ENCODE measurements around the gene GTPBP10. TPM values are rescaled to one million over a fixed set of nuclear protein-coding genes. Genes with fewer than 3 reads are reported as not detected.

Gene GTPBP10
- polyA plus RNA-seq, 1 donor (not counting 4 experiments of a cell fraction or from before 2014, with no cell fraction given): 26.6 TPM

DNA sequence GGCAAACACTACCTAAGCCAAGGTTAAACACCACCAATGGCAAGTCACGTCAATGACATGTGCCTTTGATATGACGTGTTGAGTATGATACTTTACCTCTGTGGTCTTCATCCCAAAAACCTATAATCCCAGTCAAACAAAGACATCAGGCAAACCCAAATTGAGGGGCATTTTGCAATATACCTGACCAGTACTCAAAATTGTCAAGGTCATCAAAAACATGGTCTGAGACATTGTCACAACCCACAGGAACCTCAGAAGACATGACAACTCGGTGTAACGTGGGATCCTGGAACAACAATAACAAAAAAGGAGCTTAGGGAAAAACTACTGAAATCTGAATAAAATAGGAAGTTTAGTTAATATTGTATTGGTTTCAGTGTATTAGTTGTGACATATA, 32.6 kb upstream of the GTPBP10 start:
- no peak overlapping the region for H3K4me3 ChIP-seq (ENCODE audit: control insufficient read depth in 2 of 3, extremely low read depth in 1 of 3, insufficient read depth in 2 of 3, low read depth in 1 of 3, low read length in 3 of 3)
- H3K4me2 ChIP-seq (ENCODE audit: control insufficient read depth, extremely low read depth, insufficient read depth, low read depth, low read length): no peak overlapping the region
- no peaks in the 10 kb centered on the region for H3K9me1 ChIP-seq (ENCODE audit: control insufficient read depth, extremely low read depth, insufficient read depth, low read length)
- dilution Hi-C loops (cut with MboI; ENCODE audit: extremely low pct_ligation_motif_present, low sequenced_read_pairs): no loop called here
- H3K9me3 ChIP-seq (ENCODE audit: control insufficient read depth, low read depth, low read length): no peaks in the 10 kb centered on the region
- DNase-seq (ENCODE audit: low read depth, low spot score) (no peak), FAIRE-seq (no peak)
- H2AFZ ChIP-seq (ENCODE audit: control insufficient read depth, low read length): no peak overlapping the region
- TF ChIP-seq CTCF (optimal IDR thresholded peaks at IDR 0.05 in 1 of 3, IDR thresholded peaks at IDR 0.05 in 1 of 3, conservative IDR thresholded peaks at IDR 0.05 in 1 of 3; ENCODE audit: extremely low read depth in 1 of 3, insufficient read depth in 2 of 3, low read length in 3 of 3) (no peak), EZH2 (IDR thresholded peaks at IDR 0.05; ENCODE audit: low read length) (no peak)
- no peaks in the 10 kb centered on the region for H3K27me3 ChIP-seq (ENCODE audit: control insufficient read depth, extremely low read depth, insufficient read depth, low read length)
- H3K79me2 ChIP-seq (ENCODE audit: control insufficient read depth, insufficient read depth, low read length): no peaks in the 10 kb centered on the region
- no peaks in the 10 kb centered on the region for H3K4me1 ChIP-seq (ENCODE audit: control insufficient read depth, extremely low read depth, insufficient read depth, low read length)
- H3K36me3 ChIP-seq (ENCODE audit: control insufficient read depth in 2 of 2, extremely low read depth in 1 of 2, insufficient read depth in 2 of 2, low read length in 2 of 2): no peaks in the 10 kb centered on the region
- H3K9ac ChIP-seq (ENCODE audit: control insufficient read depth, extremely low read depth, insufficient read depth, low read length): no peak overlapping the region
- H4K20me1 ChIP-seq (ENCODE audit: control insufficient read depth, extremely low read depth, insufficient read depth, low read length): no peaks in the 10 kb centered on the region
- no peak overlapping the region for H3K27ac ChIP-seq (ENCODE audit: control insufficient read depth, insufficient read depth, low read length)

DNA sequence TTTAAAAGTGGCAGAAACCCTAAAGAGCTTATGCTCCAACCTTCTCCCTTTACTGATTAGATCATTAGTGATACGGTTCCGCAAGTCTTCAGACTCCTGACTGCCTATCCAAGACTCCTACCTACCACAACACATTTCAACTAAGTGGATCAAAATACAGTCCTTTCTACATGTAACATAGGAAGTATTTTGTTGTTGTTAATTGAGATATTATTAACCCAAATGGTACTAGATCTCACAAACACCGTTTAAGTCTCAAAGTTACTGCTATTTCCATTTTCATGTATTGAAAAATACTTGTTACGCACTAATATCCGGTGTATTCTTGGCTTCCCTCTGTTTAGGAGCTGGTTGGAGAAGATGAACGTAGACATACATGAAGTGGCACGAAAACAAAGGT, 26.5 kb upstream of the GTPBP10 start:
- no peaks in the 10 kb centered on the region for H3K36me3 ChIP-seq (ENCODE audit: control insufficient read depth in 2 of 2, extremely low read depth in 1 of 2, insufficient read depth in 2 of 2, low read length in 2 of 2)
- no peaks in the 10 kb centered on the region for H3K9me1 ChIP-seq (ENCODE audit: control insufficient read depth, extremely low read depth, insufficient read depth, low read length)
- no peak overlapping the region for H3K9ac ChIP-seq (ENCODE audit: control insufficient read depth, extremely low read depth, insufficient read depth, low read length)
- no peak overlapping the region for H3K4me3 ChIP-seq (ENCODE audit: control insufficient read depth in 2 of 3, extremely low read depth in 1 of 3, insufficient read depth in 2 of 3, low read depth in 1 of 3, low read length in 3 of 3)
- H3K27me3 ChIP-seq (ENCODE audit: control insufficient read depth, extremely low read depth, insufficient read depth, low read length): peaks cover 36% of the 10 kb centered on the region
- H4K20me1 ChIP-seq (ENCODE audit: control insufficient read depth, extremely low read depth, insufficient read depth, low read length): no peaks in the 10 kb centered on the region
- H3K9me3 ChIP-seq (ENCODE audit: control insufficient read depth, low read depth, low read length): no peaks in the 10 kb centered on the region
- no peak for FAIRE-seq
- peaks cover 3% of the 10 kb centered on the region for H3K4me1 ChIP-seq (ENCODE audit: control insufficient read depth, extremely low read depth, insufficient read depth, low read length)
- dilution Hi-C loops (cut with MboI; ENCODE audit: extremely low pct_ligation_motif_present, low sequenced_read_pairs): no loop called here
- H3K79me2 ChIP-seq (ENCODE audit: control insufficient read depth, insufficient read depth, low read length): no peaks in the 10 kb centered on the region
- no peak overlapping the region for H3K4me2 ChIP-seq (ENCODE audit: control insufficient read depth, extremely low read depth, insufficient read depth, low read depth, low read length)
- no peak overlapping the region for H2AFZ ChIP-seq (ENCODE audit: control insufficient read depth, low read length)
- no peak overlapping the region for H3K27ac ChIP-seq (ENCODE audit: control insufficient read depth, insufficient read depth, low read length)
- TF ChIP-seq CTCF (optimal IDR thresholded peaks at IDR 0.05 in 1 of 3, IDR thresholded peaks at IDR 0.05 in 1 of 3, conservative IDR thresholded peaks at IDR 0.05 in 1 of 3; ENCODE audit: extremely low read depth in 1 of 3, insufficient read depth in 2 of 3, low read length in 3 of 3): no peak
- TF ChIP-seq EZH2 (IDR thresholded peaks at IDR 0.05; ENCODE audit: low read length): no peak
- no peak for DNase-seq (ENCODE audit: low read depth, low spot score)

Data from keratinocyte (primary cell).